Daoy (cell line): ENCODE data around the gene TAMALIN. TPM values are rescaled to one million over a fixed set of nuclear protein-coding genes. Genes with fewer than 3 reads are reported as not detected.

Source experiments
- DNase-seq: peaks from one replicate; pipeline ENCODE4 v3.0.0-alpha.2; 2015; ENCODE audit warnings: low read depth
- total RNA-seq: library from RNA; depleted of rRNA; stranded (reverse); fragments of >200 nt; shearing (Covaris generic); gene quantifications from 2 replicates; pipeline ENCODE4 v1.2.3, GENCODE V29; 2014

TAMALIN gene
- total RNA-seq, 1 experiment from 2014 or later = 1.1 TPM

DNA sequence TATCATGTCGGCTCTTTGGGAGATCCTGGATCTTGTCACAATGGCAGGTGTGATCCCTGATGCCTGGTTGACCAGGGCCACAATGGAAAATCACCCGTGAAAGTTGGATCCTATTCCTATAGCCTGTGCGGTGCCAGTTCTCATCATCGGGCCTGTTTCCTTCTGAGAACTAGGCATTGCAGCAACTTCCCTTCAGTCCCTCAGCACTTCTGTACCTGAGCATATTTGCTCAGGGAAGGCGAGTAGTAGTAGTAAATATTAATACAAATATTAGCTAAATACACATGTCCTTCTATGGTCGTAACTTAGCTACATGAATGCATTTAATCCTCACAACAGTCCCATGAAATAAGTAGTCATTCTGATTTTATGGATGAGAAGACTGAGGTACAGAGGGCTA is 22.1 kb upstream of the TAMALIN start:
- DNase-seq = no peak

DNA sequence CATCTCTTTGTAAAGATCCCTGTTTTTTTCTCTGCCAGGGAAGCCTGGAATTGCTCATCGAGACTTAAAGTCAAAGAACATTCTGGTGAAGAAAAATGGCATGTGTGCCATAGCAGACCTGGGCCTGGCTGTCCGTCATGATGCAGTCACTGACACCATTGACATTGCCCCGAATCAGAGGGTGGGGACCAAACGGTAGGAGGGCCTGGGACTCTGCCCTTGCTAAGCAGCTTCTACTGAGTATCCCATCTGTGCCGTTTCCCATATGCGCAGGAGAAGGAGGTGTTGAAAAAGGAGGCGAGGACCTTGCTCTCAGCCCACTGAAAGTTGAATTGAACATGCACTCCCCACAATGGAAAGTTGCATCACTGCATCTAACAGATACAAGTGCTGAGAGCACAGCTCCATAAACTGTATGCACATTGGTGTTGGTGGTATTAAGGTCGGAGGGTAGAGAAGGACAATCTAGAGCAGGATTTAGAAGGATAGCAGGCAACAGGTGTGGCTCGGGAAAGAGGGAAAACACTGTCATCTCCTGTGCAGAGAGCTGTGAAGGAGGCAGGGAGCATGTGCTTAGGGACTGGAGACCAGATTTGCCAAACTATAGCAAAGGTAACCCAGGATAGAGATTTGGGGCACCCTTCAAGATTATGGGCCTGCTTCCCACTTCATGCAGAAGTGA is 21.5 kb upstream of the TAMALIN start:
- no peak for DNase-seq

DNA sequence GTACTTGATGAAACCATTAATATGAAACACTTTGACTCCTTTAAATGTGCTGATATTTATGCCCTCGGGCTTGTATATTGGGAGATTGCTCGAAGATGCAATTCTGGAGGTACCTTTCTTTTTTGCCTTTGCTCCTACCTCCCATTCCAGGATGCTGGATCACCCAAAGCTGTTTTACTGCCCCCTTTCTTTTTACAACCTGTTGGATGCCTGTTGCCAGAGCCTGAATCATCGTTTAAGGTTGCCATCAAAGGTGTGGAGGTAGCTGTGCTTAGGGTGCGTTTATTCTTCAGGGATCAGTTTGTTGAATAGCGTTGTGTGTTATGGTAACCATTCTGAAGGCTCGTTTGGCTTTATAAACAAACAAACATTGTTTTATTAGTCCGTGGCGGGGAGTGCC is 19.9 kb upstream of the TAMALIN start:
- DNase-seq = no peak

- DNase-seq = no peak
These were observed 14.5 kb upstream of the TAMALIN start for GRCh38 chr12:51992246-51992645.

GRCh38 chr12:51994539-51994820 is 12.3 kb upstream of the TAMALIN start:
- no peak for DNase-seq

DNA sequence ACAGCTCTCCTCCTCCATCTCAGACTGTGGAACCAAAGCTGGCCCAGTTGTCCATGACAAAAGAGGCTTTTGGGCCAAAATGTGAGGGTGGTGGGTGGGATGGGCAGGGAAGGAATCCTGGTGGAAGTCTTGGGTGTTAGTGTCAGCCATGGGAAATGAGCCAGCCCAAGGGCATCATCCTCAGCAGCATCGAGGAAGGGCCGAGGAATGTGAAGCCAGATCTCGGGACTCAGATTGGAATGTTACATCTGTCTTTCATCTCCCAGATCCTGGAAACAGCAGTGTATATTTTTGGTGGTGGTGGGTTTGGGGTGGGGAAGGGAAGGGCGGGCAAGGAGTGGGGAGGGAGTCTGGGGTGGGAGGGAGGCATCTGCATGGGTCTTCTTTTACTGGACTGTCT is 11.8 kb upstream of the TAMALIN start:
- DNase-seq = no peak

DNA sequence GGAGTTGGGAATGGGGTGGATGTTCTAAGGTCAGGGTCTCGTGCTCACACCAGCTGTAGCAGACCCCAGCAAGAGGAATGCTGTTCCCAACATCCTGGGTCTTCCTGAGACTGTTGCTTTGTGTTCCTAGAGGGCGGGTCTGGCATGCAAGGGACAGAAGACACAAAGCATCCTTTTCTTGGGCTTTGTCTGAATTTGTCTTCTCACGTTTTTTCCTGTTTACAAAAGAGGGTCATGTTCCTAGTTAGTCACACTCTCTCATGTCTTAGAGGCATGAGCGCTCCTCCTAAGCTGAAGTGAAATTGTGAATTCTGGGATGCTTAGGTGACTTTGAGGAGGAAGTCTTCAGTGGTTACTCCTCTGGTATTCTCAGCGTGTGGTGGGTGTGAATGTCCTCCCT is 9.6 kb upstream of the TAMALIN start:
- no peak for DNase-seq

- DNase-seq = no peak
These were observed 3.7 kb upstream of the TAMALIN start for GRCh38 chr12:52003016-52003550.

- no peak for DNase-seq
These were observed 3.2 kb upstream of the TAMALIN start for GRCh38 chr12:52003591-52003990.

DNA sequence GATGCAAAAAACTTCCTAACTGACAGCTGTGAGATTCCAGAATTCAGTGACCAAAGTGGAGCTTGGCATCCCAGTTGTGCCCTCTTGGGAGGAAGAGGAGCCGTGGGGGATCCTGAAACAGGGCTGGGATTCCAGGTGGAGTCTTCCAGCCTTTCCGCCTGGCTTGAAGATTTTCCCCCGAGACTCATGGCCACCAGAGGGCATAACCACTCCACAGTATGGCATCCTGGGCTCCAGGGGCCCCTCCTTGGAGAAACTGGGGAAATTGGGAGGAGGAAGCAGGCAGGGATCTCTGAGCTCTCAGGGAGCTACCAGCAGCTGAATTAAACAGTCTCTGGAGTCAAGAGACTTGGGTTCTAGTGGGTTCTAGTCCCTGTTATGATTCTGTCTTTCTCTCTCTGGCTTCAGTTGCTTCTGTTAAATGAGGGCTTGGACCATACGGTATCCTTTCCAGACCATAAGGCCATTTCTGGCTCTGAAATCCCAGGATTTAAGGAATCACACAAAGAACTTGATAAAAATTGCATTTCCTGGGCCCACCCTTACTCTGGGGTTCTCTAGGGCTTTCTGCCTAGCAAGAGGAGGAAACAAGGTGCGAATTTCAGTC is 2.6 kb upstream of the TAMALIN start:
- DNase-seq = peak; percentile 55

- DNase-seq = no peak
These were observed 1.4 kb upstream of the TAMALIN start for GRCh38 chr12:52005218-52005902.

DNA sequence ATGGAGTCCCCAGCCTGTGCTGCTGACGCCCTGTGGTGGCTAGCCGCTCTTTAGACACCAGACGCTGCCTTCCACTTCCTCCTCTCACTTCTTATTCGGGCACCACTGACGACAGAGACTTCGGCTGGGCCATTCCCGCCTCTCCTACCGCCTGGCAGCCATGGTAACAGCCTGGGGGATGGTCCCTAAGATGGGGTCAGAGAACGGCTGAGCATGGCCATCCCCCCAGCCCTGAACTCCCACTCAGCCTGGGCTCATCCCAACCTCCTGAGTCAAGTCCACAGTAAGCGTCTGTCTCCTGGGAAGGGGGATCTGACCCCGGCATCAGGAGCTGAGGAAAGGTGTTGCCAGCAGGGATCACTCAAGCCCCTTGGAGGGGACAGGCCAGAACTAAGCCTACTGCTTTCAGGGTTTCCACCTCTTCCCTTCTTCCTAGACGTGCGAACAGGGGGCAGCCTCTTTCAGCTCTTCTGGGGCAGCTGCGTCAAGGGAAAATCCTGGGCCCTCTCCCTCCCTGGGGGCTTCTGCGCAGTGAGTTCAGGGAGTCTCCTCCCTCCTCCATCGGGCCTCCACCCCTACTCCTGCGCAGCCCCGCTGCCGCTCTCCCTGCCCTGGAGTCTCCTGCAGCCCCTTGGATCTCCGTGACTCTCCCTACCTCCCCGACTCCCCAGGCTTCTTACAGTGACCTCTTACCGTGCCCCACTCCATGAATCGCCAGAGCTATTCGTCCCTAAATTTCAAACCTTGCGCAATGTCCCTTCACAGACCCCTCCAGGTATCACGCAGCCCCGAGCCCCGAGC is 643 bp upstream of the TAMALIN start:
- no peak for DNase-seq

- peak; percentile 27 for DNase-seq
These were observed 594 bp downstream of the TAMALIN start for GRCh38 chr12:52007158-52007921.

DNA sequence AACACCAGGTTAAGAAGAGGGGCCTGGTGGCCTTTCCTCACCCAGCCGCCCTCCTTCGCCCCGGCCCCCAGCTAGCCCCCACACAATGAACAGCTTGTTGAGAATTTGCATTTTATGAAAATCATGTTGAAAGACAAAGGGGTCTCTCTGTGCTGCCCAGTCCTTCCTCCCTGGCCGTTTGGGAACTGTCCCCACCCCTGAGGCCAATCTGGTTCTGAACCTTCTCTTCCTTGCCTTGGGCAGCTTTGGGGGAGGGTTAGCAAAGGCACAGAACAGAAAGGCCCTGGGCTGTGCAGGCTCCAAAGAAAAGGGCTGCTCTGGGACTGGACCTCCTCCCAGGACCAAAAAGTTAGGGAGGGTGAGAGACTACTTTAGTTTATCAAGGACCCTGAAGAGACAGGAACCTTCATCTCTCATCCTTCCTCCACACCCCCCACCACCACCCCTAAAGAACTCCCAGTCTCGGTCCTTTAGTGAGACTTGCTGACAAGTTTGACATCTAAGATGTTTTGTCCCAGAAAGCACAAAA is 1.3 kb downstream of the TAMALIN start:
- no peak for DNase-seq

GRCh38 chr12:52009081-52009751 is 2.5 kb downstream of the TAMALIN start:
- no peak for DNase-seq

DNA sequence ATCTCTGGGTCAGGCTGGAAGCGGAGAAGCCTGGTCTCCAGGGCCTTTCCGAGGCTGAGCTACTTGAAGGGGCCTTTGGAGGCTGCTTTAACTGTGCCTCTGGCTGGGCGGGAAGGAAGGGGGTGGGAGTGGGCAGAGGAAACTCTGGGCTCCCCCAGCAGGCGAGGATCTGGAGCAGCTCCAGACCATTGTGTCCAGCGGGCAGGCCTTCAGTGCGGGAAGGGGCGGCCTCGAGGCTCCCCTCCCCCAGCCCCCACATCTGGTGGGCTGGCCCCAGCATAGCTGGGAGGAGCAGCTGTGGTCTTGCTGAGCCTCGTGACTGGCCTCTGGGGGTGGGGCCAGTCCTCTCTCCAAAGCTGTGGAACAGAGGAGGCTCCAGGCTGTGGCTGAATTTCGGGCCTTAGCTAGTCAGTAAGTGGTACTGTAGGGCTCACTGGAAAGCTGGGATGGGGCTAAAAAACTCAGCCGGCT is 3.4 kb downstream of the TAMALIN start:
- peak; percentile 68 for DNase-seq

DNA sequence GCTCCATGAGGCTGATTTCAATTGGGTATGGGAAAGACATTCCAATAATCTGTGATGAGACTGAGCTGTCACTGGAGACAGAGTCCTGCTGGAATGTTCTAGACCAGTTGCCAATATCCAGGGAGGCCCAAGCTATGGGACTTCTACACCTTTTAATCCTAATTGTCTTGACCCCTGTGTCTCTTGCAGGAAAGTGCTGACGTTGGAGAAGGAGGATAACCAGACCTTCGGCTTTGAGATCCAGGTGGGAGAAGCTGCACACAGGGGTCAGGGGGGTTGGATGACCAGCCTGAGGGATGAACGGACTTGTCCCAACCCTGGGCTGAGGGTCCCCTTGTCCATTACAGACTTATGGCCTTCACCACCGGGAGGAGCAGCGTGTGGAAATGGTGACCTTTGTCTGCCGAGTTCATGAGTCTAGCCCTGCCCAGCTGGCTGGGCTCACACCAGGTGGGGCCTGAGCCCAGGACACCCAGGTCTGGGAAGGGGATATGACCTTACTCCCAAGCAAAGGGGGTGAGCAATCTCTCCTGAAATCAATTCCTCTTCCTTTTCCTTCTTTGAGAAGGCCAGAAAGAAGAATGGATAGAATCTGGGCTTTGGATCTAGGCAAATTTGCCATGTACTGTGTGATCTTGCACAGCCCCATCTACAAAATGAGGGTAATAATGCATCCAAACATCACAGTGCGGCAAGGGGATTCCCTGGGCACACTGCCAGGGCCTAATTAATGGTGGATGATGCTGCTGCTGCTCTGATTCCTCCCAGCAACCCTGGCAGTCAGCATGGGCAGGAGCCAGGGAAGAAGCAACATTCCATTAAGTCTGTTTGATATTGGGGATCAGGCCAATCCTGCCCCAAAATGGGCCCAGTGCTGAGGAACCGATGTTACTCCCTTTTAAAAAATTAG is 4.2 kb downstream of the TAMALIN start:
- no peak for DNase-seq

DNA sequence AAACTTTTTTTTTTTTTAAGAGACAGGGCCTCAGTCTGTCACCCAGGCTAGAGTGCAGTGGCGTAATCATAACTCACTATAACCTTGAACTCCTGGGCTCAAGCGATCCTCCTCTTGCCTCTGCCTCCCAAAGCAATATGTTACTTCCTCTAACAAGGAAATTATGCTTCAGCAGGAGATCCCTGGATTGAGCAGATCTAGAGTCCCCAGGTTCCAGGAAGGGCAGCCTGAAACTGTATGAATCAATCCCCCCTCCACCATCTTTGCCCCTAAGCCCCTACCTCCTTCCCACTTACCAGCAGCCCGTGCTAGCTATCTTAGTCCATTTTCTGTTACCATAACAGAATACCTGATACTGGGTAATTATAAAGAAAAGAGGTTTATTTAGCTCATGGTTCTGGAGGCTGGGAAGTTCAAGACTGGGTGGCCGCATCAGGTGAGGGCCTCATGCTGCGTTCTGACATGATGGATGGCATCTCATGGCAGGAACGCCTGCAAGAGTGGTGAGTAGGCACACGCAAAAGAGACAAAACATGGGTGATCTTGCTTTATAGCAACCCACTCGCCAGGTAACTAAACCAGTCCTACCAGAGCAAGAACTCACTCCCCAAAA is 5.0 kb downstream of the TAMALIN start:
- no peak for DNase-seq
